Putamen (tissue), 1 donor: ENCODE data around the gene ATF2.

ENCODE experiments used
- DNase-seq: peaks from one replicate; pipeline ENCODE4 v3.0.0-alpha.2; 2016; ENCODE audit warnings: low spot score

The ATF2 gene

GRCh38 chr2:175167792-175168563 is at the start of gene ATF2:
TSS of gene ATF2 (minus strand) at chr2:175168203. CDS start at chr2:175136443, 31,760 bp downstream.
- peak; percentile 99 for DNase-seq

- no peak for DNase-seq
Observed at GRCh38 chr2:175207741-175208438, 39.9 kb upstream of the ATF2 start.

GRCh38 chr2:175206866-175207265 is 38.9 kb upstream of the ATF2 start:
- DNase-seq = no peak

GRCh38 chr2:175205523-175205922 is 37.5 kb upstream of the ATF2 start:
- DNase-seq = no peak

GRCh38 chr2:175203621-175204496 is 35.9 kb upstream of the ATF2 start:
- peak; percentile 16 for DNase-seq

- no peak for DNase-seq
Observed at GRCh38 chr2:175195012-175195411, 27.0 kb upstream of the ATF2 start.

- no peak for DNase-seq
Observed at GRCh38 chr2:175188761-175189160, 20.8 kb upstream of the ATF2 start.

GRCh38 chr2:175187378-175187777 is 19.4 kb upstream of the ATF2 start:
- no peak for DNase-seq

- DNase-seq = no peak
Observed at GRCh38 chr2:175183674-175184073, 15.7 kb upstream of the ATF2 start.

- no peak for DNase-seq
Observed at GRCh38 chr2:175181877-175182308, 13.9 kb upstream of the ATF2 start.

- DNase-seq = peak; percentile 94
Observed at GRCh38 chr2:175181104-175181876, 13.3 kb upstream of the ATF2 start, which contains the start of gene ATP5MC3. TSS of gene ATP5MC3 (minus strand) at chr2:175181710. CDS start at chr2:175181393, 317 bp downstream.

GRCh38 chr2:175180701-175181103 is 12.7 kb upstream of the ATF2 start:
- peak; percentile 29 for DNase-seq

GRCh38 chr2:175176624-175177023 is 8.6 kb upstream of the ATF2 start:
- DNase-seq = no peak

GRCh38 chr2:175175896-175176295 is 7.9 kb upstream of the ATF2 start:
- no peak for DNase-seq

GRCh38 chr2:175175320-175175719 is 7.3 kb upstream of the ATF2 start:
- DNase-seq = no peak

GRCh38 chr2:175170659-175171304 is 2.8 kb upstream of the ATF2 start:
- no peak for DNase-seq

GRCh38 chr2:175169191-175169590 is 1.2 kb upstream of the ATF2 start:
- no peak for DNase-seq

- DNase-seq = no peak
Observed at GRCh38 chr2:175168564-175168945, 552 bp upstream of the ATF2 start.

GRCh38 chr2:175167076-175167791 is 769 bp downstream of the ATF2 start:
- peak; percentile 33 for DNase-seq

- no peak for DNase-seq
Observed at GRCh38 chr2:175166216-175166824, 1.7 kb downstream of the ATF2 start.
